Stimulated activated CD4-positive, alpha-beta T cell treated with anti-CD3 and anti-CD28 coated beads, Interleukin-2, amount 100 ng/mL, for 4 hours (primary cell): ENCODE results near the gene THBS2.

Source experiments
- DNase-seq: peaks from one replicate; pipeline ENCODE4 v3.0.0-alpha.2; 2020; ENCODE audit warnings: low read depth

The THBS2 gene

GRCh38 chr6:169249057-169249456 lies 4.6 kb downstream of the THBS2 start:
- no peak for DNase-seq

GRCh38 chr6:169248521-169248971 lies 5.1 kb downstream of the THBS2 start:
- no peak for DNase-seq

DNA sequence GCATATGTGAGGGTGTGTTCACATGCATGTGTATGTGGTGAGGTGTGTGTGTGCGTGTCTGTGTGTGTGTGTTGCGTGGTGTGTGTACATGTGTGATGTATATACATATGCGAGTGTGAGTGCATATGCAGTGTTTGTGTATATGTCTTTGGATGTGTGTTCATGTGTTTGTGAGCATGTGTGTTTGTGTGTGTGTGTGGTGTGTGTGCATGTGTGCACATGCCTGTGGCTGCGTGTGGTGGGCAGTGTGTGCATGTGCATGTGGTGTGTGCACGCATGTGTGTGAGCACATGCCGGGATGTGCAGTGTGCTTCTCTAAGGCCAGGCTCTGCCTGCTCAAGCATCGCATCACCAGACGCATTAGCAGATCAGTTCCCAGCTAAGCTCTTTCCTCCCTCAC lies 5.7 kb downstream of the THBS2 start:
- no peak for DNase-seq

GRCh38 chr6:169247419-169247818 lies 6.2 kb downstream of the THBS2 start:
- DNase-seq = no peak

DNA sequence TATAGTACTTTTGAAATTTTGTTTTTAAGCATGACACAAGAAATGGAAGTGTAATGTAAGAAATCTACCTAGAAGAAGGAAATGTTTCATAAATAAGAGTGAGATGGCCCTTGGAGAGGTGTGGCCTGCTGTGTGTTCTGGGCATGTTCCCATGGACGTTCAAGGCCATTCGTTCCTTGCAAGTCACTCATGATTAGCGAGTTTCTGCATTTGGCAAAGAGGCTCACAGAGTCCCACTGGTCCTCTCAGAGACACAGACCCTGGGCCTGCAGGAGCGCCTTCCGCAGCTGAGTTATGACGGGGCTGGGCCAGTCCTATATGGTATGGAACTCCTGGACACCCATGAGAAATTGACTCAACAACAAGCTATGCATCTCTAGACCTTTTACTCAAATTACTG lies 7.2 kb downstream of the THBS2 start:
- DNase-seq = no peak

DNA sequence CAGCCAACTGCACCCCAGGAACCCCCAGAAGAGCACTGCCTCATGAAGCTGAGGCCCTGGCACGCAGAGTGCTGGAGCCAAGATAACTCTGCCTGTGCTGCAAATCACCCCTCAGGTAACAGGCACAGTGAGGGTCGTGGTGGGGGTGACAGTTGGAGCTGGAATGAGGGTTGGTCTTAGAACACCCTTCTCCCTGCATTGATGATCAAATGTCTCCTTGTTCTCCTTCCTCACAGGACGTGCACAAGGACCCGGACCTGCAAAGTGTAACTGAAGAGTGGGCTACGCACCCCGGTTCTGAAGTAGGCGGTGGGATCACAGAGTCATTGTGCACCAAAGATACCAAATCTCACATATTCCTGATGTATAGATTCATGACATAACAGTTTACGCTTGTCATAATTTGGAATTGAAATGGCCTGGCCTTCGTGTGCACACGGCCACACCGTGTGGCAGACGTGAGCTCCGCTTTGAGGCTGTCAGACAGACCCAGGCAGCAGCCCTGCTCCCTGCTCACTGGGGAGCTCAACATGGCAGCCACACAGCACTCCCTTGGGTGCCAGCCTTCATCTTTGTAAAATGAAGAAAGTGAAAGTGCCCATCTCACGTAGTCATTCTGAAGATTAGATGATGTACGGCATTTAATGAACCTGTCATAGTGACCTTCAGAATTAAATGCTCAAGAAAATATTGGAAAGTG lies 8.8 kb downstream of the THBS2 start:
- no peak for DNase-seq

DNA sequence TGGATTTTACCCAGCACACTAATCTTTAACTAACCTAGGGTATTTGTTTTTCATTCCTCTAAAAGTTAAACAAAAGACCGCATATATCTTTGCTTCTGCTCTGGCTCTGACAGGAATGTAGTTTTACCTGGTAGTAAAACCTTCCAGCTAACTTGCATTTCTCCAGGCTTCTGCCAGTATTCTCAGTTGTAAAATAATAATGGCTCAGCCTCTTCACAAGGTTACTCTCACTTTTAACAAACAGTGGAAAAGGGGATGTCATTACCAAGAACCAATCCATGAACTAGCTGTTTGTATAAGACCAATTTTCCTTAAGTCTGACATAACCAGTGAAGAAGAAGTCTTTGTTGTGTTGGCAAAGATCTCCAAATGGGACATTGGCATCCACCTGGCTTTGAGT lies 10.0 kb downstream of the THBS2 start:
- no peak for DNase-seq

DNA sequence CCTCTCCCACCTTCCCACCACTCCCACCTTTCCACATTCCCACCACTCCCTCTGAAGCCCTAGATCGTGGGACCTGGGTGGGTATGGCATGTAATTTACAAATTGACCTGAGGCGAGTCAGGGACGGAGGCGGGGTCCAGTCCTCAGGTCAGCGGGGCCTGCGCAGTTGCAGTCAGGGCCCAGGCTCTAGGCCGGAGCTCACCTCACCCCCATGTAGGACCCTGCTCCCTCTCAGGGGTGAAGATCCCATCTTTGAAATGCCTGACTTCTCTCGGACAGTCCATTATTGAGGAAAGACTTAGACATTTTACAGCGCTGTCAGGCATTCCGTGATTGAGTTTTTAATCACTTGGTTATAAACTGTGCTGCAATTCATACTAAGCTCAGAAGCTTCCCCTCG lies 10.5 kb downstream of the THBS2 start:
- DNase-seq = no peak

- DNase-seq = no peak
These were observed 11.8 kb downstream of the THBS2 start for GRCh38 chr6:169241688-169242350.

- DNase-seq = no peak
These were observed 12.9 kb downstream of the THBS2 start for GRCh38 chr6:169240591-169241390.

- no peak for DNase-seq
These were observed 13.5 kb downstream of the THBS2 start for GRCh38 chr6:169240125-169240524.

- no peak for DNase-seq
These were observed 14.5 kb downstream of the THBS2 start for GRCh38 chr6:169239181-169239580.

DNA sequence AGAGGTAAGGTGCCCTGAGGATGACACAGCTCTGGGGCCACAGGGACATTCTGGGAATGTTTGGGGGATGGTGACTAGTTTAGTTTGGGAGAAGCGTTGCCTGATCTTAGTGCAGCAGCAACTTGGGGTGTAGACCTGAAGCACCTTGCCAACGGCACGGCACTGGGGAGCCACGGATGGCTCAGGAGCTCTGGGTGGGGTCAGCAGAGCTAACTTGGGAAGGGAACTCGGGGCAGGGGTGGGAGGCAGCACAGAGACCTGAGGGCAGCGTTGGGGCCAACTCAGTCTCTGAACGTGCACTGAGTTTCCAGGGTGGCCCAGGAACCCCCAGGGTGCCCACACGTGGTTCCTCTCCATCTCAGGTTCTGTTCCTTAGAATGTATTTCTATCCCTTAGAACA lies 14.9 kb downstream of the THBS2 start:
- DNase-seq = no peak

DNA sequence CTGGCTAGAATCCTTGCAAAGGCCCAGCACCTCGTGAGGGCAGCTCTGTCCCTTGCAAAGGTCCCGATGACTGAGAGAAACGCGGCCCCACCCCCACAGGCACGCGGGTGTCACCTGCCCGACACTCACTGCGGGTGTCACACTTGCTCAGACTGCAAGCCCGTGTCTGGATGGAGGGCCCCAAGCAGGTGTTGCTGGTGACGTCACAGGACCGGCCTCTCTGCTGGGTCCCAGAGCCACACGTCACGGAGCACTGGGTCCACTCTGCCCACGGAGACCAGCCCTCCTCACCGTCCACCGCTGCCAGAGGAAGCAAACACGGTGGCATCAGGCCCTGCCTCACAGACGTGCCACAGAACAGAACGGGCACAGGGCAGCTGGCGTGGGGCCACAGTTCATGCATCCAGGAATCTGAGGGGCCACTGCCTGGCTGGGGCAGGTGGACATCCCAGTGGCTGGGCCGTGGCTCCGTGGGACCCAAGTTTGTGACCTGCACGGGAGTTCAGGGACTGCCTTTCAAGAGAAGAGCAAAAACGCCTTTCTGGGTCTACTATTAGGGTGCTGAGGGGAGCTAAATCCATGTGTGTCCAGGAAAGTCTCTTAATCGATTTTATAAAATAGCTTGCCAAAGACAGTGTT lies 16.0 kb downstream of the THBS2 start:
- DNase-seq = no peak

GRCh38 chr6:169236988-169237387 lies 16.7 kb downstream of the THBS2 start:
- DNase-seq = no peak

GRCh38 chr6:169236545-169236944 lies 17.1 kb downstream of the THBS2 start:
- DNase-seq = no peak

- DNase-seq = no peak
These were observed 18.4 kb downstream of the THBS2 start for GRCh38 chr6:169235286-169235685.

- no peak for DNase-seq
These were observed 19.0 kb downstream of the THBS2 start for GRCh38 chr6:169234634-169235033.

- DNase-seq = no peak
These were observed 19.8 kb downstream of the THBS2 start for GRCh38 chr6:169233832-169234231.

DNA sequence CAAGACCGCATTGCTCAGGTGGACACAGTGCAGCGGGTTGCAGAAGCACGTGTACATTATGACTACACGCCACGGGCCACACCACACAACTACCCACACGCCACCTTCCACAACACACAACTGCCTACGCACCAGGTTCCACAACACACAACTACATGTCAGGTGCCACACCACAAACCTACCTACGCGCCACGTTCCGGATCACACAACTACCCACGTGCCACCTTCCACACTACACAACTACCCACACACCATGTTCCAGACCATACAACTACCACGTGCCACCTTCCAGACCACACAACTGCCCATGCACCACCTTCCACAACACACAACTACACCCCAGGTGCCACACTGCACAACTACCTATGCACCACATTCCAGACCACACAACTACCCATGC lies 20.5 kb downstream of the THBS2 start:
- no peak for DNase-seq

DNA sequence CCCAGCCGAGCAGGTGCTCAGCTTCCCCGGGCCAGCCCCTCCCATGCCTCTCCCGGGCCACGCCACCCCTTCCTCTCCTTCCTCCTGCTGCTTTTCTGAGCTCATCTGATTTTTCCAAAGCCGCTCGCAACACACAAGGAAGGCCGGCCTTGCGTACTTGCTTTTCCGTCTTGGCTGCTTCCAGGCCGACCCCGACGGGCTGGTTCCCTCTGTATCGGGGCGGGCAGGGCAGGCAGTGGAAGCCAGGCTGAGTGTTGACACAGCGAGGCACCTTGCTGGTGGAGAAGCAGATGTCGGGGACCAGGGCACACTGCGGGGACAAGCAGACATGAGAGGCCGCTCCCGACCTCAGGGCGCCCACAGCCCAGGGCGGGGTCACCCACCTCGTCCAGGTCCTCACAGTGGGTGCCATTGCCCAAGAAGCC lies 21.1 kb downstream of the THBS2 start:
- DNase-seq = no peak

DNA sequence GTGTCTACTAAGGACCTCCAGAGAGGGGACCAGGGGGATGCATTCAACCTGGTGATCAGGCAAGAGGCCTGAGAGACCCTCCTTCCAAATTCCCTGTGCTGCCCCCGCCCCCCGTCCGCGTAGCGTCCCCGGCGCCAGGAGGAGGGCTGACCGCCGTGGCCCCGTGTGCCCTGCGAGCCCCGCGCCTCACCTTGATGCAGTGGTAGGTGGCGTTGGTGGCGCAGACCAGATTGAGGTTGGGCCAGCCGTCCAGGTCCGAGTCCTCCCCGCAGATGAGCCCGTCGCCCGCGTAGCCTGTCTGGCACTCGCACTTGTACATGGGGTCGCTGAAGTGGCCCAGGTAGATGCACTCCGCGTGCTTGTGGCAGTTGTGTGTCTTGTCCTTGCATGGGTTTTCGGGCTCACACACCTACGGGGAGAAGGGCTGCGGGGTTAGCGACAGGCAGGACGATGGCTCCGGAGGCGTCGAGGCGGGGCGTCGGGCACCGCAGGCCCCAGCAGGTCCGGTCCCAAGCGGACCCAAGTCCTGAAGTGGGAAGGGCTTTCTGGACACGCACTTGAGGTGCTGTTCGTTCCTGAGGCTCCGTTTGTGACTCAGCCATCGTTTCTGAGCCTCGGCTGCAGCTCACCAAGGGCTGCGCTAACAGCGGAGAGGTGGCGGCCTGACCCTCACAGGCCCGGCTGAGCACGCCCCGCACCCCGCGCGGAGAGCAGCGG lies 21.7 kb downstream of the THBS2 start:
- DNase-seq = no peak
